ENCODE results near the gene EYS.
"Not testable (repeated sequence)": the region's sequence is repeated elsewhere in the genome, so short reads cannot be mapped to it uniquely, and the experiment has no call there.

The EYS gene

DNA sequence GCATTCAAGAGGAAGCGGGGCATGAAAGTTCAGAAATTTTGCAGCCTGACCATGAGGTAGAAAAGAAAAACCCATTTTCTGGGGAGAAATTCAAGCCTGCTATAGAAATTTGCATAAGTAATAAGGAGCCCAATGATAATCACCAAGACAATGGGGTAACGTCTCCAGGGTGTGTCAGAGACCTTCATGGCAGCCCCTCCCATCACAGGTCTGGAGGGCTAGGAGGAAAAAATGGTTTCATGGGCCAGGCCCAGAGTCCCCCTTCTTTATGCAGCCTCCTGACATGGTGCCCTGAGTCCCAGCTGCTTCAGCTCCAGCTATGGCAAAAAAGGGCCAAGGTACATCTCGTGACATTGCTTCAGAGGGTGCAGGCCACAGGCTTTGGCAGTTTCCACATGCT is 618.5 kb downstream of the EYS start:
- no peak for DNase-seq (ENCODE audit: low read depth in 2 of 2)

- no peak for DNase-seq (ENCODE audit: low read depth in 2 of 2)
Observed at GRCh38 chr6:65081756-65082155, 625.3 kb downstream of the EYS start.

DNA sequence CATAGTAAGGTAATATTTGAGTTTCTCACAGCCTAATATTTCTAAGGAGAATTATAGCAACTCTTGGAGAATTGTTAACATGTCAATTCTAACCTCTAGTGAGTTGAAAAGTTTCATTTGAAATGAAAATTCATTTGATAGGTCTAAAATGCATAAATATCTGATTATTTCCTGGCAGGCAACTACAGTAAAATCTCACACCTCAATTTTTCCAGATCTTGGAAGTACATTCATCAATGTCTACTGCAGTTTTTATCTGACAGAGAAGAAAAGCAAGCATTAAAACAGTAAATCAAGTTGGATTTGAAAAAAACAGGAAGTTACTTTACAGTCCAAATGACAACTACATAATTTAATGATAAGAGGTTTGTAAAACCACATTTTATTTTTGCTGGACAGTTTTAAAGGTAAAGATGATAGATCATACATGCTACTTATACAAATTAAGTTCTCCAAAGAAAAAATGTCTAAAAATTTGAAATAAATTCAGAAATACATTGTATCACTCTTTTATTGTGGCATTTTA is 631.3 kb downstream of the EYS start:
- DNase-seq (ENCODE audit: low read depth in 2 of 2): no peak

- DNase-seq (ENCODE audit: low read depth in 2 of 2): no peak
Observed at GRCh38 chr6:65072500-65072899, 634.5 kb downstream of the EYS start.

DNA sequence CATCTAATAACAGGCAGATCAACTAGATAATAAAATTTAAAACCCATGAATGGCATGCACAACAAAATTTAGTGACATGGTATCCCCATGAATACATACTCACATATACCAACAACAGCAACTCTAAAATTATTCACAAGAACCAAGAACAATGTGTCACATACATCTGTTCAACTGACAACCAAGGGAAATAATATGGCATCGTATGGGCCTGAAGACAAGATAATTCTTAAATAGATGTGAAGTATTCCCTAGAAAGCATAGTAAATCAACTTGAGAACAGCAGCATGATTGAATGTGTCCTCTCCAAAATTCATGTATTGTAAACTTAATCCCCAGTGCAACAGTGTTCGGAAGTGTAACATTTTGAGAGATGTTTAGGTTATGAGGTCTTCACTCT is 635.5 kb downstream of the EYS start:
- no peak for DNase-seq (ENCODE audit: low read depth in 2 of 2)

DNA sequence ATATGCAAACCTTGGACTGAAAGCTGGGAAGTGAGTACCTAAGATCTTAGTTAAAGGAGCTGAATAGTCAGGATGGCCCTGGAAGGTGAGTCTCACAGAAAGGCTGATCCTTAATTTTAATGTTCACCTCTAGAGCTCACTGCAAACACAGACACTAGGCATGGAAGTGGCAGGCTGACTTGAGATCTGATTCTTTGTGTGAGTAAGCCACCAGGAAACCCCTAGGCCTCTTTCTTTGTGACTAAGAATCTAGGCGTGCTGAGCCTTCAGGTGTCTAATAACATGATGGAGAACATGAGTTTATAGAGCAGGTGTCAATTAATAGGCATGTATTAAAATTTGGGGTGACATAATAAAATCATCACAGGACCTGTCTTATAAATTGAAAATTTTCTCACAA is 642.2 kb downstream of the EYS start:
- no peak for DNase-seq (ENCODE audit: low read depth in 2 of 2)

DNA sequence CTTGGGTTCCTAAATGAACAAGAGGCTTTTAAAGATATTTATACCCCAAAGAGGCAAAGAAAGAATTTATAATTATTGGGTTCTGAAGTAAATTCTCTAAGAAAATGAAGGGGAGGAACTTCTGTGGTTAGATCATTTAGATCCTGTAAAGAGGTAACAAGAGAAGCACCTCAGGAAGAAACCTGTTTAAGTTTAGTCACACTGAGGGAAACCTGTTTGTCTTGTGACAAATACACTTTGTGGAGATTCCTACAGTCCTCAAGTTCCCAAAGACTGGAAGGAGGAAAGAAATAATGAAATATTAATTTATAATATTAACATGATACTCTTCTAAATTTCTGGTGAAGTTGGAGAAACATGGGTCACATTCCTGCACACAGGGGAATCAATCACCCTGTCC is 647.5 kb downstream of the EYS start:
- DNase-seq (ENCODE audit: low read depth in 2 of 2): no peak

GRCh38 chr6:65055545-65055944 is 651.5 kb downstream of the EYS start:
- DNase-seq (ENCODE audit: low read depth in 2 of 2): no peak

DNA sequence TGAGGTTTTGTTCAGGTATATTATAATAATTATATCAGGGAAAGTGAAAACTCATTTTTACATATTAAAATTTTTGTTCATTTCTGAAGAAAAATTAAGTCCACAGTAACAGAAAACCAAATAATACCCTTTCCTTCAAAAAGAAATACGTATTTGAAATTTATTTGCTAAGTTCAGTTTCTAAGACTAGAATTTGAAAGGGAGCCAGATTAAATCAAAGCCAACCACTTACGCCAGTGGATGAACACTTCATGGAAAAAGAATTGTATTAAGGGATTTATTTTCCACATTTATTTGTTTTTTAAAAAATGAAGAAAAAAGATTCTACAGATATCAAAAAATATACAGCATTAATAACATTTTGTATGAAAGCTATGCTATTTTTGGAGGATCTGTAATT is 654.4 kb downstream of the EYS start:
- DNase-seq (ENCODE audit: low read depth in 2 of 2): no peak

- no peak for DNase-seq (ENCODE audit: low read depth in 2 of 2)
Observed at GRCh38 chr6:65045801-65046200, 661.2 kb downstream of the EYS start.

GRCh38 chr6:65014006-65014405 is 693.0 kb downstream of the EYS start:
- no peak for DNase-seq (ENCODE audit: low read depth in 2 of 2)

DNA sequence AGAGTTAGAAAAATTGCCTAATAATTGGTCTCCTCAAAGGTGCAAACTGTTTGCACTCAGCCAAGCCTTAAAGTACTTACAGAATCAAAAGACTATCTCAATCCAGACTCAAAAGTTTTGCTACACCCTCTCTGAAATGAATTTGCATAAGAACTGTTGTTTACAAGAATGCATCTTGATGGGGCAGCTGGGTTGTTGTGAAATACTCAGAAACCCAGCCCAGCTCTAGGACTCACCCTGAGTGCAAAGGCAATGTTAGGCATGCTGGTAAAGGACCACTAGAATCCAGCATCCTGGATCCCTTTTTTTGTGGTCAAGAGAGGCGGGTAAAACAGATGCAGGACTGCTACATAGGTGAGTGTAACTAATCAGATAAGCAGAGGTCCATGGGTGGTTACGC is 700.2 kb downstream of the EYS start:
- no peak for DNase-seq (ENCODE audit: low read depth in 2 of 2)

GRCh38 chr6:65004283-65004682 is 702.7 kb downstream of the EYS start:
- no peak for DNase-seq (ENCODE audit: low read depth in 2 of 2)

DNA sequence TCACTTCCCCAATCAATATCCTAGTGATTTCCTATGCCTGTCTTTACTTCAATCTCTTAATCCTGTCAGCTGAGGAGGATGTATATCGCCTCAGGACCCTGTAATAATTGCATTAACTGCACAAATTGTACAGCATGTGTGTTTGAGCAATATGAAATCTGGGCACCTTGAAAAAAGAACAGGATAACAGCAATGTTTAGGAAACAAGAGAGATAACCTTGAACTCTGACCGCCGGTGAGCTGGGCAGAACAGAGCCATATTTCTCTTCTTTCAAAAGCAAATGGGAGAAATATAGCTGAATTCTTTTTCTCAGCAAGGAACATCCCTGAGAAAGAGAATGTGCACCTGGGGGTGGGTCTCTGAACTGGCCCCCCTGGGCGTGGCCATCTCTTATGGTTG is 704.1 kb downstream of the EYS start:
- DNase-seq (ENCODE audit: low read depth in 2 of 2): not testable (repeated sequence)

DNA sequence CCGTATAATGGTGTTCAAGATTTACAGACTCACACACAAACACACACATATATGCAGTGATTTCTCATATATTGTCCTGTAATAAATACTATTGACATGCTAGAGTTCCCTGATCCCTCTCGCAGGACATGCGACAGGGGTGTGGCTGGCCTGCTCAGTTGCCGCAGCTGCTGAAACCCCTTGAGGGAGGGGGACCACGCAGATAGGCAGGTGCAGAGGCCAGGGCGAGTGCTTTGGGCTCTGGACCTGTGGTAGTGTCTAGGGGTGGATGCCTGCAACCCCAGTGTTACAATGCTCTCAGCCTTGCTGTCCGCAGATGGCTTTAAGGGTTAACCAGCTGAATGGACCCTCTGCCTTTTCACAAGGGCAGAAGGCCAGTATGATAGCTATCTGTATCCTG is 706.2 kb downstream of the EYS start:
- no peak for DNase-seq (ENCODE audit: low read depth in 2 of 2)

GRCh38 chr6:64998204-64998603 is 708.8 kb downstream of the EYS start:
- no peak for DNase-seq (ENCODE audit: low read depth in 2 of 2)

GRCh38 chr6:64996301-64996700 is 710.7 kb downstream of the EYS start:
- DNase-seq (ENCODE audit: low read depth in 2 of 2): no peak

GRCh38 chr6:64990652-64991304 is 716.2 kb downstream of the EYS start:
- no peak for DNase-seq (ENCODE audit: low read depth in 2 of 2)

- no peak for DNase-seq (ENCODE audit: low read depth in 2 of 2)
Observed at GRCh38 chr6:64988148-64988547, 718.9 kb downstream of the EYS start.

GRCh38 chr6:64987066-64987465 is 720.0 kb downstream of the EYS start:
- no peak for DNase-seq (ENCODE audit: low read depth in 2 of 2)

- no peak for DNase-seq (ENCODE audit: low read depth in 2 of 2)
Observed at GRCh38 chr6:64985726-64986125, 721.3 kb downstream of the EYS start.

- DNase-seq (ENCODE audit: low read depth in 2 of 2): no peak
Observed at GRCh38 chr6:64984948-64985347, 722.1 kb downstream of the EYS start.

DNA sequence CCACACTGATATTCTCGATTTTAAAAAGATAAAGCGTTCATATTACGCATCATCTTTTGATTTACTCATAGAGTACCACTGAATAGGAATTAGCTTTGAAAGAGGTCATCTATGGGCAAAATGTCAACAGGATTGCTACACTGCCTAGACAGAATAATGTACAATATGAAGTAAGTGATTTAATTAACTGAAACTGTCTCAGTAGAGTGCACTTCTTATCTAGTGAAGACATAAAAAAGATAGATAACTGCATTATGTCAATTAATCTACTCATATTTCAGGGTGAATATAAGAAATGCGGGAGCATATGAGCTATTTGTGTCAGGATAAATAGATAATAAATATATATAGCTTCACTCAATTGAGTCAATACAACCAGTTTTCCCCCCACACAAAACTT is 723.9 kb downstream of the EYS start:
- no peak for DNase-seq (ENCODE audit: low read depth in 2 of 2)

DNA sequence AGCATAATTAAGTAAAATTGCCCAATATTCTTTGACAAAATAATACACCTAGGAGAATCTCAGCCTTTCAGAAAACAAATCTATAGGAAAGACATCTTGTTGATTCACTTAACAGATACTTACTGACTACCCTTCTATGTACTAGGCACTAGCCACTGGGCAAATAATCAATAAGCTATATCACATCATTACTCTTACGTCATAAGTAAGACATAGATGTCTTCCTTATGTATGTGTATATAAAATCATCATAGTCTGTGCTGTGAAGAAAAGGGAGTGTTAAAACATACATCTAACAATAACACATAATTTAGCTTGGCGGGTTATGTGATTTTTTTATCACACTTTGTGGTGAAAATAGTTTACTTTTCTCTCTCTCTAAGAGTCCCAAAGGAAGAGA is 733.9 kb downstream of the EYS start:
- no peak for DNase-seq (ENCODE audit: low read depth in 2 of 2)

All from stimulated activated CD8-positive, alpha-beta memory T cell treated with anti-CD3 and anti-CD28 coated beads, Interleukin-2, amount 100 ng/mL, for 48 hours (primary cell).